GM12865 (cell line): Measurements from ENCODE around the gene ZBTB4.
"Not testable (repeated sequence)": the region's sequence is repeated elsewhere in the genome, so short reads cannot be mapped to it uniquely, and the experiment has no call there.

Source experiments
- DNase-seq: peaks from one replicate; pipeline ENCODE4 v3.0.0; 2010; ENCODE audit warnings: low read depth
- H3K4me3 ChIP-seq: 2 replicates; pipeline ENCODE4 v1.5.1; 2011; ENCODE audit warnings: mild to moderate bottlenecking, low read depth, low read length, control low read depth
- TF ChIP-seq, protein P1 (sequence below): IDR thresholded peaks from 2 replicates; pipeline ENCODE4 v1.5.1; 2011; ENCODE audit warnings: low read length, control low read depth, low read depth, inconsistent platforms; ENCODE audit not compliant: insufficient read depth; ENCODE audit errors: missing control alignments

ZBTB4 gene

DNA sequence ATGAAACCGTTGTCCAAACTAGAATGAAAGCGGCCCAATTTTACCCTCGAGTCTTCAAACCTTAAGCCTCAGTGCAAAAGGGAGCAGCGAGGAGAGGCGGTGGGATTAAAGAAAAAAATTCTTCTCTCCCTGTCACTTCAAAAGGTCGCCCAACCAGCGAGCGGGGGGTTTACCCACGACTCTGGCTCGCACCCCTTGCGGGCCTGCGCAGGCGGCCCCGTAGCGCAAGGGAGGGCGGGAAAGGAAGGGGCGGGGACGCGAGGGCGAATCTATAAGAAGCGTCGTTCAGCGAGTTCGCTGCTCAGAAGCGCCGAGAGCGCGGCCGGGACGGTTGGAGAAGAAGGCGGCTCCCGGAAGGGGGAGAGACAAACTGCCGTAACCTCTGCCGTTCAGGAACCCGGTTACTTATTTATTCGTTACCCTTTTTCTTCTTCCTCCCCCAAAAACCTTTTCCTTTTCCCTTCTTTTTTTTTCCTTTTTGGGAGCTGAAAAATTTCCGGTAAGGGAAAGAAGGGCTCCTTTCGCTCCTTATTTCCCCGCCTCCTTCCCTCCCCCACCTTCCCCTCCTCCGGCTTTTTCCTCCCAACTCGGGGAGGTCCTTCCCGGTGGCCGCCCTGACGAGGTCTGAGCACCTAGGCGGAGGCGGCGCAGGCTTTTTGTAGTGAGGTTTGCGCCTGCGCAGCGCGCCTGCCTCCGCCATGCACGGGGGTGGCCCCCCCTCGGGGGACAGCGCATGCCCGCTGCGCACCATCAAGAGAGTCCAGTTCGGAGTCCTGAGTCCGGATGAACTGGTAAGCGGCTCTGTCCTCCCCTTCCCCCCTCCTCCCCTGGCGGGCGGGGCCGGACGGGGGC, 4.9 kb upstream of the ZBTB4 start, which contains the start of gene POLR2A:
POLR2A (plus strand) TSS at position 300 of the 852 bp plus-strand sequence.
- DNase-seq: peak; percentile 99
- TF ChIP-seq, protein P1, sequence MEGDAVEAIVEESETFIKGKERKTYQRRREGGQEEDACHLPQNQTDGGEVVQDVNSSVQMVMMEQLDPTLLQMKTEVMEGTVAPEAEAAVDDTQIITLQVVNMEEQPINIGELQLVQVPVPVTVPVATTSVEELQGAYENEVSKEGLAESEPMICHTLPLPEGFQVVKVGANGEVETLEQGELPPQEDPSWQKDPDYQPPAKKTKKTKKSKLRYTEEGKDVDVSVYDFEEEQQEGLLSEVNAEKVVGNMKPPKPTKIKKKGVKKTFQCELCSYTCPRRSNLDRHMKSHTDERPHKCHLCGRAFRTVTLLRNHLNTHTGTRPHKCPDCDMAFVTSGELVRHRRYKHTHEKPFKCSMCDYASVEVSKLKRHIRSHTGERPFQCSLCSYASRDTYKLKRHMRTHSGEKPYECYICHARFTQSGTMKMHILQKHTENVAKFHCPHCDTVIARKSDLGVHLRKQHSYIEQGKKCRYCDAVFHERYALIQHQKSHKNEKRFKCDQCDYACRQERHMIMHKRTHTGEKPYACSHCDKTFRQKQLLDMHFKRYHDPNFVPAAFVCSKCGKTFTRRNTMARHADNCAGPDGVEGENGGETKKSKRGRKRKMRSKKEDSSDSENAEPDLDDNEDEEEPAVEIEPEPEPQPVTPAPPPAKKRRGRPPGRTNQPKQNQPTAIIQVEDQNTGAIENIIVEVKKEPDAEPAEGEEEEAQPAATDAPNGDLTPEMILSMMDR: no peak
- peak within 1 kb of the TSS; percentile 91 for H3K4me3 ChIP-seq

DNA sequence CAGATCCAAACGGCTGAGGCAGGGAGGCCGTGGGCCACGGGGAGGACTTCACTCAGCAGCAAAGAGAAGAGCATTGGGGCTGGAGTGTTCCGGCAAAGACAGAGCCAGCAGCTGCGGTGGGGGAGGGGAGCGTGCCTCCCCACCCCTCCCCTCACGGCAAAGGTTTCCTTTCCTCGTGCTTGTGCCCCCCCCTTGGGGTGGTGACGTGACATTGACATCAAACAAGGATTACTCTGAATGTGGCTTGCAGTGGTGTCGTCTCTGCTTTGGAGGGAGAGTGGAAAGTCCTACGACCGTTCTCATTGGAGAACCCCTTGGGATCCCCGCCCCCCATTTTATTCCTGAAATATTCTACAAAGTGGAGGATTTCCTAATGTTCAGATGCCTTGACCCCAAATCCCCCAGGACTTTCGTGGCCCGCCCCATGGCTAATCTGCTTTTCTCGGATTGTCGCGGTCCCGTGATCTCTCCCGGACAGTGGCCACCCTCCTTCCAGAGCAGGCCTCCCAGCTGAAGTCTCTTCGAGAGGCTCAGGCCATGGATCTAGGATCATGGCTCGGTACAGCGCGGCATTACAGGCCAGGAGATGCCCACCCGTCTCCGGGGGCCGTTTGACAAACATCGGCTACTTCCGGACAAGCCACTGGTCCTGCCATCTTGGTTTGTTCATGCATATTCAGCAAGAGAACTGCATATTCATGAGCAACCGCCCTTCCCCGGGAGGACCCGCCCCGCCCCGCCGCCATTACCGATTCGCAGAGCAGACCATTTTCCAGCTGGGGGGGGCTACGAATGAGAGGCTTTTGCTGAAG, 4.0 kb upstream of the ZBTB4 start:
- peak; percentile 96 for DNase-seq
- TF ChIP-seq, protein P1: no peak
- H3K4me3 ChIP-seq: peak overlapping the region; percentile 72

DNA sequence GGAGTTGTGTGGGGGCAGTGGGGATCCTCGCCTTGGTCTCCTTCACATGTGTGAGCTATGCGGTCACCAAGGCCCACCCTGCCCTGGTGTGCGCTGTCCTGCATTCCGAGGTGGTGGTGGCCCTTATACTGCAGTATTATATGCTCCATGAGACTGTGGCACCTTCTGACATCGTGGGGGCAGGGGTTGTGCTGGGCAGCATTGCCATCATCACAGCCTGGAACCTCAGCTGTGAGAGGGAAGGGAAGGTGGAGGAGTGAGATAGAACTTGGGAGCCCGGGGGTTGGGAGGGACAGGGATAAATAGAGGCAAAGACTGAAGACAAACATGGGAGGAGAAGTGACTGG, 3.3 kb upstream of the ZBTB4 start:
- peak overlapping the region; percentile 72 for H3K4me3 ChIP-seq
- not testable (repeated sequence) for DNase-seq

DNA sequence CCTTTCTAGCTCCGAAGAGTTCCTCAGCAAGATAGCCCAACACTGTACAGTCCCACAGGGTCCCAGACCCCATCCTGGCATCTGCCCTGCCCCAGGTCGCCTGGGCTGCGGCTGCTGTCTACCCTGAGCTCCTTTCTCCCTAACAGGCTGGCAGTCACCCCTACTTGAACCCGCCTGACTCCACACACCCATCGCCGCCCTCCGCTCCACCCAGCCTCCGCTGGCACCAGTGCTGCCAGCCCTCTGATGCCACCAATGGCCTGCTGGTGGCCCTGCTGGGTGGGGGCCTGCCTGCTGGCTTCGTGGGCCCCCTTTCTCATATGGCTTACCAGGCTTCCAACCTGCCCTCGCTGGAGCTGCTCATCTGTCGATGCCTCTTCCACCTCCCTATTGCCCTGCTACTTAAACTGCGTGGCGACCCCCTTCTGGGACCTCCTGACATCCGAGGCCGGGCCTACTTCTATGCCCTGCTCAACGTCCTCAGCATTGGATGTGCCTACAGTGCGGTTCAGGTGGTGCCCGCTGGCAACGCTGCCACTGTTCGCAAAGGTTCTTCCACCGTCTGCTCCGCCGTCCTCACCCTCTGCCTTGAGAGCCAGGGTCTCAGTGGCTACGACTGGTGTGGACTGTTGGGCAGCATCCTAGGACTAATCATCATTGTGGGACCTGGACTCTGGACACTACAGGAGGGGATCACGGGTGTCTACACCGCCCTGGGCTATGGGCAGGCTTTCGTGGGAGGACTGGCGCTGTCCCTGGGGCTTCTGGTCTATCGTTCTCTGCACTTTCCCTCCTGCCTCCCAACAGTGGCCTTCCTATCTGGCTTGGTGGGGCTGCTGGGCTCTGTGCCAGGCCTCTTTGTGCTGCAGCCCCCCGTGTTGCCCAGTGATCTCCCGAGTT, 2.7 kb upstream of the ZBTB4 start:
- H3K4me3 ChIP-seq: not testable (repeated sequence)

DNA sequence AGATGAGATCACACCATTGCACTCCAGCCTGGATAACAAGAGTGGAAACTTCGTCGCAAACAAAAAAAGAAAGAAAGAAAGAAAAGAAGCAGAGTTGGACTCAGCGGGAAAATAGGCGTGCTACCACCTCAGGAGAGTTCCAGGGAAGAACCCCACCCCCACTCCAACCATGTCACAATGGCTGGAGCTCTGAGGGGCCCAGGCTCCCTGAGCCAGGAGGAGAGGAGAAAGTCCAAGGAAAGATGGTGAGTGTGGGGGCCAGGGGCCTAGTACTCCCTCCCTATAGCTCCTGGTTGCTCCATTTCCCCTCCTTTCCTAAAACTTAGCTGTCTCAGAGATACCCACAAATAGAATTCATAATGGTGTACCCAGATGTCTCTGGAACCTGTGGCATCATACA, 1.8 kb upstream of the ZBTB4 start, which contains the start of gene SLC35G6:
SLC35G6 (plus strand) TSS at position 172 of the 400 bp plus-strand sequence; CDS start at position 243, 71 bp downstream.
- DNase-seq: not testable (repeated sequence)
- H3K4me3 ChIP-seq: peak within 1 kb of the TSS; percentile 80

More for the DNA sequence above, 2.7 kb upstream of the ZBTB4 start:
- DNase-seq: not testable (repeated sequence)

DNA sequence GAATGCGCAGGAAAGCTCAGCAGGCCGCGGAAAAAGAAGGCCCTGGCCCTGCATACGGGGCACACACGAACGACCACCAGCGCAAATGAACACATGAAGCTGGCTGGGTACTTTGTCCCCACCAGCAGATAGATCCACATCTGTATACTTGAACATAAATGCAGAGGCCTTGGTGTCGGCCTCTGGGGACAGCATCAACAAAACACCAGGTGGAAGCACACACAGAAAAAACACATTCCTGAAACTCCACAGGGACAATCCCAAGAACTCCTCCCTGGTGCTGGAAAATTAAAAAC, 606 bp upstream of the ZBTB4 start:
- H3K4me3 ChIP-seq: peak overlapping the region; percentile 80
- DNase-seq: no peak
- TF ChIP-seq, protein P1: no peak

DNA sequence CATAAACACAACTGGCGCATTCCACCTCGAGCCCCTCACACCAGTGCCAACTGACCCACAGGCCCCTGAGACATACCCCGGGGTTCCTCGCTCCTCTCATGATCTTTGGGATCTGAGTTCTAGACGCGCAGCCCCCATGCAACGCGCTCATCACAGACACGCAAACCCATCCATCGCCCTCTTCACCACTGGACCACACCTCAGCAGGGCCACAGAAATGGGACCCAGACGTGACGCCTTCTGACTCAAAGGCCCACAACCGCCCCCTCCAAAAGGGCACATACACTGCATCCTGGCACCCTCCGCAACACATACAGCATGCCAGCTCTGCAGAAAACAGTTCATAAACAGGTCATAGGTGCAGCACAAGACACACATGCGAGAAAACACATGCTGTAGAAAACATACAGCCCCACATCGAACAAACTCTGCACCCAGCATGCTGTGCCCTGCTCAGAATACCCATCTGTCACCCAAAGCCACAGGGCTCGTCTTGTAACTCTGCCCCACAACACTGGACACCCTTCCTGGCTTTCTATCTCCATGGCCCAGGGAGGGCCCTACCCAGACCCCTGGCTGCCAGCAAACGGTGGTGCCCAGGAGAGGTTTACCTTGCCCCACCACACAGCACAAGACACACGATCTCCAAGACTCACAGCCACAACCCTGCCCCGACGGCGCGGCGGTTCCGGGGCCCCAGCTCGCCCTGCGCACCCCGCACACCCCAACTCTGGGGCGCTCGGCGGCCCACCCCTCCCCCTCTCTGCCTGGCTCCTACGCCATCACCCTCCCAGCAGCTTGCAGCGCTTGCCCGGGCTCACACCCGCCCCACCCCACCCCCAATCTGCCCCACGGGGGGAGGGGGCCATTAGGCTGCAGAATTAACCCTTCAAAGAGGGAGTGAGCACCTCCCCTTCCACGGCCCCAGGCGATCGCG, 887 bp downstream of the ZBTB4 start:
- TF ChIP-seq, protein P1: no peak
- H3K4me3 ChIP-seq: peak overlapping the region; percentile 81
- peak; percentile 45 for DNase-seq
